DND-41 (cell line): ENCODE data around the gene TCF4.

Source experiments
- EZH2 ChIP-seq: IDR thresholded peaks from 3 replicates; pipeline ENCODE4 v1.6.1; 2012; ENCODE audit warnings: borderline replicate concordance, low read depth, mild to moderate bottlenecking, moderate library complexity, low read length, inconsistent platforms; ENCODE audit not compliant: severe bottlenecking
- TF ChIP-seq, protein P1 (sequence below): IDR thresholded peaks from 2 replicates; pipeline ENCODE4 v1.5.1; 2012; ENCODE audit warnings: borderline replicate concordance, low read length, moderate library complexity, mild to moderate bottlenecking; ENCODE audit not compliant: poor library complexity, severe bottlenecking; ENCODE audit errors: extremely low read depth

- TF ChIP-seq, protein P1, sequence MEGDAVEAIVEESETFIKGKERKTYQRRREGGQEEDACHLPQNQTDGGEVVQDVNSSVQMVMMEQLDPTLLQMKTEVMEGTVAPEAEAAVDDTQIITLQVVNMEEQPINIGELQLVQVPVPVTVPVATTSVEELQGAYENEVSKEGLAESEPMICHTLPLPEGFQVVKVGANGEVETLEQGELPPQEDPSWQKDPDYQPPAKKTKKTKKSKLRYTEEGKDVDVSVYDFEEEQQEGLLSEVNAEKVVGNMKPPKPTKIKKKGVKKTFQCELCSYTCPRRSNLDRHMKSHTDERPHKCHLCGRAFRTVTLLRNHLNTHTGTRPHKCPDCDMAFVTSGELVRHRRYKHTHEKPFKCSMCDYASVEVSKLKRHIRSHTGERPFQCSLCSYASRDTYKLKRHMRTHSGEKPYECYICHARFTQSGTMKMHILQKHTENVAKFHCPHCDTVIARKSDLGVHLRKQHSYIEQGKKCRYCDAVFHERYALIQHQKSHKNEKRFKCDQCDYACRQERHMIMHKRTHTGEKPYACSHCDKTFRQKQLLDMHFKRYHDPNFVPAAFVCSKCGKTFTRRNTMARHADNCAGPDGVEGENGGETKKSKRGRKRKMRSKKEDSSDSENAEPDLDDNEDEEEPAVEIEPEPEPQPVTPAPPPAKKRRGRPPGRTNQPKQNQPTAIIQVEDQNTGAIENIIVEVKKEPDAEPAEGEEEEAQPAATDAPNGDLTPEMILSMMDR = no peak
- TF ChIP-seq EZH2 = no peak
Observed at GRCh38 chr18:55284614-55285013, 303.4 kb downstream of the TCF4 start.
